NCI-H526 (cell line): ENCODE data around the gene INPP5D.

ENCODE experiments used
- DNase-seq, 2 experiments: peaks; one replicate each; lab custom pipeline; 2025; lab: John Stamatoyannopoulos, UW

INPP5D gene

DNA sequence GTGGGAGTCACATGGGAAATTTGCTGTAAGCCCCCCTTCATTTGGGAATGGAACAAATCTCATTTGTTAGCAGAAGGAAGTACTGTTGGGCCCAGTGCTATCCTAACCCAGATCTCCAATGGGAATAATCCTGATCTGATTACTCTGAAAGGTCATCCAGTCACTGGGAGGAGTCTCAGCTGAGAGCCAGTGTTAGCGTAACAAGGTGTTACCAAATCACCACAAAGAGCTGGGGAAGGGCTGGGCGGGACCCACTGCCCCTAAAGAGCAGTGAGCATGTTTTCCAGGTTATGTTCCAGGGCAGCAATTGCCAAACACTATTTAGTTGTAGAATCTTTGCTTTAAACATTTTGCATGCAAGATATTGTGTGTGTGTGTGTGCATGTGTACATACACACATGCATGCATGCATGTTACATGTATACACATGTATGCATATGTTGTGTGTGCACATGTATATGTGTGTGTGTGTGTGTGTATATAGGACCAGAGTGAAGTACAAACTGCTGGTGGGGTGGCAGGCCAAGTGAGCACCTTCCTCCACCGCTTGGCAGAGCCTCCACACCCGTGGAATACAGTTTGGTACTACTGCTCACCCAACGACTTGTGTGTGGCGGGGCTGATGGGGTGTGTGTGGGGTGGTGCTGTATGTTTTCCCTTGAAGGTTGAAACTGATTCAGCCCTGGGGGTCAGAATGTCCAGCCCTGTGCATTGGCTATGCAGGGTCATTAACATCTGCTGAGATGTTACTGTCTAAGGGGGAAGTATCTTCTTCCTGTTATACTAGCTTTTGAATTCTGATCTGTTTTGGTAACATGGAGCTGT lies 15.2 kb downstream of the INPP5D start:
- DNase-seq: no peak

DNA sequence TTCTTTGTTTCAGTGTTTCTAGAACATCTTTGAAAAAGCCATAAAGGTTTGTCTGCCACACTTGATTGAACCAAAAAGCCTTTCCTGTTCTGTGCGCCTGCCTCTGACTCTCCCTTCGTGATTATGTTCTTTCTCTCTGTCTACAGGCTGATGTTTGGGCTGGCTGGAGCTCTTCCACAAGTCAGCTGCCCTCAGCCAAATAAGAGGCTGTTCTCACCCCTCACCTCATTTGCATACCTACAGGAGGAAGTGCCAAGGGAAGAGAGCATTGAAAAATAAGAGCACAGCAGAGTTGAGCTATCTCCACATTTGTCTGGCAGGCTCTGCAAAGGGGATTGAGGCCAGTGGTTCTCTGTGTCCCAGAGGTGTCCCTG lies 15.8 kb downstream of the INPP5D start:
- peak; percentile 75 to 83 for DNase-seq

DNA sequence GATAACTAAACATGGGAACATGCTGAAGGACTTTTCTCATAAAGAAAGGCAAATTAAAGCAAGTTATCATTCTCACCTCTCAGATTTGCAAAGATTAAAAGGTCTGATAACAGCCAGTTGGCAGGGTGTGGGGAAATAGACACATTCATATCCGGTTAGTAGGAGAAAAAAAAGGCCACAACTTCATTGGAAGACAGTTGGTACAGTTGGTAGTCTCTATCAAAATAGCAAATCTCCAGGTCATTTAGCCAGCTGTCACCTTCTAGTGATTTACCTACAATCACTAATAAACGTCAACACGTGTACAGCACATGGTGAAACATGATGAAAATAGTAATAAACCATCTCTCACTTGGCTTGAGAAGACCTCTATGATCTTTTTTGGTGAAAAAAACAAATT lies 16.6 kb downstream of the INPP5D start:
- DNase-seq: no peak

DNA sequence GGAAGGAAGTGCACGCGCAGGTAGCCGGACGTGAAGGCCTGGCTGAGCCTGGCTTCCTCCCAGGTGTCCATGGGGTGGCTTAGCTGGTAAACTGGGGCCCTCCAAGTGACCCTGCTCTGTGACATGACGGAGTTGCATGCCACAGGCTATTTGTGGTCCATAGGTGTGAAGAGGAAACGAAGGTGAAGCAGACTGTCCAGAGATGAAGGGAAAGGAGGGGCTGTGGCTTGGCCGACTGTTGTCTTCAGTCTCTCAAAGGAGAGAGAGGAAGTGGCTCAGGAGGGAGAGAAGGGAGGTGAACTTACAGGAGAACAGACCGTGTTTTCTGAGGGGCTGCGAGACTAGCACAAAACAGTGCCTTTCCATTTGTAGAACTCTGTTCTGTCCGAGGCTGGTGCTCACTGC lies 19.3 kb downstream of the INPP5D start:
- no peak for DNase-seq

DNA sequence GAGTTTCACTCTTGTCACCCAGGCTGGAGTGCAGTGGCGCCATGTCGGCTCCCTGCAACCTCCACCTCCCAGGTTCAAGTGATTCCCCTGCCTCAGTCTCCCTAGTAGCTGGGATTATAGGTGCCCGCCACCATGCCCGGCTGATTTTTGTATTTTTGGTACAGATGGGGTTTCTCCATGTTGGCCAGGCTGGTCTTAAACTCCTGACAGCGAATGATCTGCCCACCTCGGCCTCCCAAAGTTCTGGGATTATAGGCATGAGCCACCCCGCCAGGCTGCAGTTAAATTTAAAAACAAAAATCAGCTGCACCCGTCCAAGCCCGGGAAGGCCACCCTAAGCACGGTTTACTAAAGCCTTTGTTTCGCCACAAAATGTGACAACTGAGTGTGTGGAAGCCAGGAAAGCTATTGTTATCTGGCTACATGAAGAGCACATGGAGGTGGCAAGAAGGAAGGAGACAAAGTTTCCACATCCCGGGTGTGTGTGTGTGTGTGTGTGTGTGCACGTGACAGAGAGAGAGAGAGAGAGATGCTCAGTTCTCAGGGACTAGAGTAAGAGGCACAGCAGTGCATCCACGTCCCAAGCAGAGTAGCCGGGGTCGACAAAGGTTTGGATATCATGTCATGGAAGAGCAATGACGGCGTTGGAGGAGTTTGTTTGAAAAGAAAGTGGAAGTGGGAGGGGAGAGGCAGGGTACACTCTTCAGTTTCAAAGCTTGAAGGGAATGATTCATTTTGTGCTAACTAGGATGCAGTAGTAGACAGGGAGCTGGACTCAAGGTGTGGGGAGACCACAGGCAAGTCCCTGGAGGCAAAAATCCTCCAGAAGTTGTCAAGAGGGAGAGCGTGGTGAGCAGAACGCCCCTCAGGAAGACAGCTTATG lies 20.1 kb downstream of the INPP5D start:
- DNase-seq: no peak

DNA sequence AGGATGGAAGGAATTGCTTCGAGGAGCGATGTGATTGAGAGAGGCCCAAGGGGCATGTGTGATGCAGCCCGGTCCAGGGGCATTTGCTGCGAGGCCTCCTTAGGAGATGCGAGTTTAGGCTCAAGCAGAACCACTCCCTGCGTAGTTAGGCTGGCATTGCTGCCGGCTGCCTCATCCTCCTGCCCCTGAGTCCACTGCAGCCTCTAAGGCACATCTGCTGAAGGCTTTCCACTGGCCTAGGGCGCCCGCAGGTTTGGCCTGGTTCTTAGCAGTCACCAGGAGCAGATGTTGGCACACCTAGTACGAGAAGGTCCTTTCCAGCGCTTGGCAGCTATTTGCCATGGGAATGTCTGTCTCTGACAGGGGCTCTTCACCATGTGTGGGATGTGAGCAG lies 20.7 kb downstream of the INPP5D start:
- DNase-seq: no peak

DNA sequence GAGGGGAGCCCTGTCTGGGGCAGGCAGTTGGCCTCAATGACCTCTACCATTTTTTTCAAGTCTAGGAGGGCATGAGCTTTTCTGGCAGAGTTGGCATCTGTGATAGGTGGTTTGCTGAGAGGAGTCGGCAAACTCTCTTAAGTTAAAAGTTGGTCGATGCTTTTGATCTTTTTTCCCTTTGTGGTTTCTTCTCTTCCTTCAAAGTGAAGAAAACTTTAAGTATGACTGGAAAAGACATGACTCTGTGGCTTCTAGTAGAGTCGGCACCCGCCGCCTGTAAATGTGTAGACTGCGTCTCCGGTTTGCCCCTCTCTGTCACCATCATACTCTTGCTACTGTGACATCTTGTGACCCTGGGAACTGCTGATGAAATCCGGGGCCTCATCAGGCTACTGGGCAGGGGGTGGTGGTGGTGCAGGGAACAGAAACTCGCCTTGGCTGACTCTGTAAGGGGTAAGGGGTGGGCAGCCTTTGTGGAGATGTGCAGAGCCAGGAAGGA lies 21.1 kb downstream of the INPP5D start:
- DNase-seq: no peak

DNA sequence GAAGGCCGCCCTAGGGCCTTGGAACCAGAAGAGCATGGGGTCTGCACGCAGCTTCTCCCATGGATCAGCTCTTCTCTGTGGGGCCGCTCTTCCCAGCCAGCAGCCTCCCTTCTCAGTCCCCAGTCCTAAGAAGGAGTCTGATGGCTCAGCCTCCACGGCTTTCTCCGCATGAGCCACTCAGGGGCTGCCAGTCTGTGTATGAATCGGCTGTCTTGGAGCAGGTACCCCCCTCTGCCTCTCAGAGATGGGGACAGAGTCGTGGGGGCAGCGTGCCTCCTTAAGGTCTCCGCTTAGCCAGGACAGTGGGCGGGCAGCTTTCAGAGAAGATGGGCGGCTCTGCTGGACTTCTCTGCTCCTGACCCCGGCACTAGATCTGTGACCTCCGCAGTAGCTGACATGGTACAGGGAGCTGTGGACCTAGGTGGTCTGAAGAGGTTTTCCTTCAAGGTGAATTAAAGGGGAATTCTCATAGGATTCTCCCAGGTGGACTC lies 21.6 kb downstream of the INPP5D start:
- no peak for DNase-seq

DNA sequence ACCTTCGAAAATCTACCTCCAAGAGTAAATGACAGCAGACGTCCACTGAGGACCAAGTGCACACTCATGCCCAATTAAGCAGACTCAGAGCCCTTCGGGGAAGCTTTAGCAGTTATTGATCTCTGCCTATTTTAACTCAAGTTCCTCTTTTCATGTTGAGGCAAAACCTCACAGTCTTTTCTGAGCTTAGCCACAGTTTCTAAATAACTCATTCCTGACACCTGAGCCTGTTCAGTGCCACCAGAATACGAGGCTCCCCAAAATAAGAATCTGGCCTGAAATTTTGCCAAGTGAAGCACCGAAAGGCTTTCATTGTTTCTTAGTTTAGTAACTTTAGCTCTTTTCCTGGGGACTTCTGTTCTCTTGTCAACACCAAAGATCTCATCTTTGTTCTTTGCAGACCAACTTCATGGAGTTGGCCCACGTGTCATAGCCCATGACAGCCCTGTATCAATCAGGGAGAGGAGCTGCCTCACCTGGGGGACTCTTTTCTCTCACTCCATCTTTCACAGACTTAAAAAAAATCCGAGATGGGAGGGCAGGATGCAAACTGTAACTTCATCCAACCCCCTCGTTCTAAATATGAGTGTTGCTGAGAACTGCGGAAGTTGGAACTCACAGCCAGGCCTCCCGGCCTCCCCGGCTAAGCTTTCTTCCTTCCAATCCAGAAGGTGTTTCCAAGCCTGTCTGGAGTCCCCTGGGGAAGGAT lies 22.2 kb downstream of the INPP5D start:
- no peak for DNase-seq

DNA sequence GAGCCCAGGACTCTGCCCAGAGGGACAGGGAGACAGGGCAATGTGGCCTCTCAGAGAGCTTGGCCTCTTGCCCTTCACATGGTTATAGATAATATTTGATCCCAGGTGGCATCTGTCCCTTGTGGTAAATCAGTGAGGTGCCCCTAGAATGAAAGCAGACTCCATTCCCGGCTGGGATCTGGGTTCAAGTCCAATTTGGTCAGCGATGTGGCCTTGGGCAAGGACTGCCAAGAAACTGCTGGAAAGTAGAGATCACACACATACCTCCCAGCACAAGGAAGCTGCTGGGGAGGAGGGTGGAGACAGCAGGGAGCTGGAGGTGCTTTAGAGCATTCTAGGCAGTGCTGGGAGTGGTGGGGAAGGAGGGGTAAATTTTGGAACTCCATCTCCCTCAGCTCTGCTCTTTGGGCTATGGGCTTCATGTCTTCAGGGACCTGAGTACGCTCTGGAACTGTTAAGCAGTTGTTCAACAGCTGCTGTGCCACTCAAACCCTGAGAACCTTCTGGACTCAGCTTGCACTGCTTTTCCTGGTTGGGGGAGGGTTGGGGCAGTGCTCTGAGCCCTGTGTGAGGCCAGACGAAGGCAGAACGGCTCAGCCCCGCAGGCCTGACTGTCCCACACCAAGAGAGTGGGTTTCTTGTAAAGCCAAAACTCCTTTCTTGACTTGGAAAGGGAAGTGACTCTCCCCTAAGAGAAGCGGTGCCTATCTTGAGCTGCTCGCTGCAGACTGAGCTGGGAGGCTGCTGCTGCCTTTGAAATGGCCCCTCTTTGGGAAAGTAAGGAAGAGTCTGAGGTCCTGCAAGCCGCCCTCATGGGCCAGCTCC lies 23.0 kb downstream of the INPP5D start:
- DNase-seq: no peak

DNA sequence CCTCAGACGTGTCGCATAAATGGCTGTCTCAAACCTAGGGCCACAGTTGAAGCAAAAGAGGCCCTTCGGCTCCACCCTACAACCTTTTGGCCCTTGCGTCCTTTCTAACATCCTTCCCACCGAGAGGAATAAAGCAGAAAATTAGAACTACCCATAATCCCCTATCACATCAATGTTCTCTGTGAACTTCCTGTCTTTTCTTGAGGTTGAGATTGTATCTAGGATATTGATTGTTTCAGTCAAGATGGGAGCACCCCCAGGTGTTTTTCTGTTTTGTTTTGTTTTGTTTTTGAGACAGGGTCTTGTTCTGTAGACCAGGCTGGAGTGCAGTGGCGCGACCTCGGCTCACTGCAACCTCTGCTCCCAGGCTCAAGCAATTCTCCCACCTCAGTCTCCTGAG lies 23.6 kb downstream of the INPP5D start:
- no peak for DNase-seq

DNA sequence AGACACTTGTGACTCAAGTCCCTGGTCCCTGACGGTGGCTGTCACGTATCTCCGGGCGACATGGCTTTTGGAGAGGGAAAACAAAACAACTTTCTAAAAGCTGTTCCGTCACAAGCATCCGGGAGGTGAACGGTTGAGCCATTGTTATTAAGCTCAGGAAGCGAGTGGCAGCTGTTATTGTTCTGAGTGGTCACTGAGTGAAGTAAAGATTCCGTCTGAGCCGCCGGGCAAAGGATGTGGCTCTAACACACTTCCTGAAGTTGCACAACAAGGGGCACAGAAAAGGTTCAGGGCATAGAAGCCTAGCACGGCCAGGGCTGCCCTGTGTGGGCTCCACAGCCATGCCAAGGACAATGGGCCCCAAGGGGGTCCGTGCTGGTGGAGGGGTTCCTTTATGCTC lies 24.3 kb downstream of the INPP5D start:
- DNase-seq: no peak

DNA sequence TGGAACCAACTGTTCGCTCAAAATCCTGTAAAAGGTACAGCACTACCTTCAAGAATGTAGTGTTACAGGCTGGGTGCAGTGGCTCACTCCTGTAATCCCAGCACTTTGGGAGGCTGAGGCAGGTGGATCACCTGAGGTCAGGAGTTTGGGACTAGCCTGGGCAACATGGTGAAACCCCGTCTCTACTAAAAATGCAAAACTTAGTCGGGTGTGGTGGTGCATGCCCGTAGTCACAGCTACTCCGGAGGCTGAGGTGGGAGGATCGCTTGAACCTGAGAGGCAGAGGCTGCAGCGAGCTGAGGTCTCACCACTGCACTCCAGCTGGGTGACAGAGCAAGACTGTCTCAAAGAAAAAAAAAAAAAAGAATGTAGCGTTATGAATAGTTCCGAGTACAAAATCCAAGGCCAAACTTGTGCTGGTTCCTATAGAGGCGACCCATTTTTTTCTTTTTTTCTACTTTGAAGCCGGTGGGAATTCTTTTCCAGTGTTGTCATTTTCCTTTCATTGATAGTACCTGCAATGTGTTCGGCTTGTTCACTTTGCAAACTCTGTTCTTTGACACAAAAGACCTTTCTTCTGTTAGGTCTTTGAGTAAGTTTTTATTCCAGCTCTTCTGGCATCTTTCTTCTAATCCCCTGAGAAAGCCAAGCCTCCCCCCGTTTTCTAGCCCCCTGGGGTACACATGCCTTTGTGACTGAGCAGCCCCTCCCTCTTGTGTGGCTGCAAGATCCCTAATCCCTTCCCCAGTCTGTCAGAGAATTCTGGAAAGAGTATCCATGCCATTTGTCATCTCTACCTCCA lies 25.1 kb downstream of the INPP5D start:
- DNase-seq: no peak

DNA sequence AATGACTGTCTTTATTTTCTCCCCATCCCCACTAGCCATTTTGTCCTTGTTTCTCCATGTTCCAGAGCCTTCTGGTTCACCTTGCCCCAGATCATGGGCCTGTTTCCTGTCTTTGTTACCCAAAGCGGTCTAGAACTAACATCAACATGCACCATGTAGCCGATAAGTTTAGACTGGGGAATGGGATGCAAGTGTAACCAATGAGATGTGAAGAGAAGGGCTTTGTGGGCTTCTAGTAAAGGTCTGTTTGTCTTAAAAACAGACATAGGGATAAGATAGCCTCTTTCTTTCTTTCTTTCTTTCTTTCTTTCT lies 25.7 kb downstream of the INPP5D start:
- DNase-seq: no peak

DNA sequence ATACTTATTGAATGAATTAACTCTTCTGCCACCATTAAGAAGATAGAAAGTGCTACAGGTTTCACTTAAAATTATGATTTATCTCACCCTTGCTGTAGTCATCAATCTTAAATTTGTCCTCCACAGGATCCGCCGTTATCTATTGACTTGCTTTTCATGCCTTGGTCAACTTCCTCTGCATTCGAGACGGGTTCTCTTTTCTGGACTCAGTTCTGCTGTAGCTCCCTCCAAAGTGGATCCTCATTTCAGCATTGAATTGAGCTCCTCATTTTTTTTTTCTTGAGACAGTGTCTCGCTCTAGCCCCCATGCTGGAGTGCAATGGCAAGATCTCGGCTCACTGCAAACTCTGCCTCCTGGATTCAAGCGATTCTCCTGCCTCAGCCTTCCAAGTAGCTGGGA lies 27.6 kb downstream of the INPP5D start:
- DNase-seq: no peak

DNA sequence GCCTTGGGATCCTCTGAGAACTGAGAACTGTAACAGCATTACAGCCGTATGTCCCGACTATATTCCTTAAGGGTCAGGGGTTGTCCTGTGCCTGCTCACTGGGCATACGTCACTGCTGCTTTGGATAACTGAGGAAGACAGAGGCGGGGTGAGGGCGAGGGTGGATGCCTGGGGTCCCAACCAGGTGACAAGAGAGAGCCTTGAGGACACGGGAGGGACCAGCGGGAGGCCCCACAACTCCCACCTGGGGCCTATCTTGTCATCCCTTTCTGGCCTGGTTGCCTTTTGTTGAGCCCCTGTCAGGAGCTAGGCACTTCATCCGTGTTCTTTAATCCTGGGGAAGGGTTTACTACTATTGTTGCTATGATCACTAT lies 28.8 kb downstream of the INPP5D start:
- DNase-seq: no peak

DNA sequence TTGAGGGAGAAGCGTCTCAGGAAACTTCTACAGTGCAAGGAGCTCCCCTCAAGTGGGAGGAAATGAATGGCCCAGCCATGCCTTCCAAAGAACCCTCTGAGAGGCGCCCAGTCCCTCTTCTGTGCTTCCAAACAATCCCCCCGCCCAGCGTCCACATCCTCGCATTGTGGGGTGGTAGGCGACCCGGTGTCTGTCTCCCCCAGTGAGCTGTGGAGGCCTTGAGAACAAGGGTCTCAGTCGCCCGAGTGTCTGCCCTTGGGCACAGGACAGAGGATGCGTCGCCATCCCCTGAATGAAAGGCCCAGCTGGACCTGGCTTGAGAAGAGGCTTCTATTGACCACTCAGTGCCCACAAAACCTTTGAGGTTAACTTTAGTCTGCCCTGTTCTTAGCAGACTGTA lies 29.7 kb downstream of the INPP5D start:
- DNase-seq: no peak

DNA sequence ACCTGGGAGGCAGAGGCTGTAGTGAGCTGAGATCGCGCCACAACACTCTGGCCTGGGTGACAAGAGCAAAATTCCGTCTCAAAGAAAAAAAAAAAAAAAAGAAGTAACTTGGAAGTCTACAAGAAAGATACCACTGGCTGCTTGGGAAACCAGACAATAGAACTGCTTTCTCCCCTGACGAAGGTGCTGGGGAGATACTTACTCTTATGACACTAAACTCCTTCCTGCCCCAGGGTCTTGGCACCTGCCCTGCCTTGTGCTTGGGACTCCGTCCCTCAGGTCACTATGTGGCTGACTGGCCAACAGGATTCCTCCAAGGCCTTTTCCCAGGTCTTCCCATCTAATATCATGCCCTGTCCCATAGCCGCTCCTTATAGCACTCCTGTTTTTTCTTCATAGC lies 30.7 kb downstream of the INPP5D start:
- no peak for DNase-seq

DNA sequence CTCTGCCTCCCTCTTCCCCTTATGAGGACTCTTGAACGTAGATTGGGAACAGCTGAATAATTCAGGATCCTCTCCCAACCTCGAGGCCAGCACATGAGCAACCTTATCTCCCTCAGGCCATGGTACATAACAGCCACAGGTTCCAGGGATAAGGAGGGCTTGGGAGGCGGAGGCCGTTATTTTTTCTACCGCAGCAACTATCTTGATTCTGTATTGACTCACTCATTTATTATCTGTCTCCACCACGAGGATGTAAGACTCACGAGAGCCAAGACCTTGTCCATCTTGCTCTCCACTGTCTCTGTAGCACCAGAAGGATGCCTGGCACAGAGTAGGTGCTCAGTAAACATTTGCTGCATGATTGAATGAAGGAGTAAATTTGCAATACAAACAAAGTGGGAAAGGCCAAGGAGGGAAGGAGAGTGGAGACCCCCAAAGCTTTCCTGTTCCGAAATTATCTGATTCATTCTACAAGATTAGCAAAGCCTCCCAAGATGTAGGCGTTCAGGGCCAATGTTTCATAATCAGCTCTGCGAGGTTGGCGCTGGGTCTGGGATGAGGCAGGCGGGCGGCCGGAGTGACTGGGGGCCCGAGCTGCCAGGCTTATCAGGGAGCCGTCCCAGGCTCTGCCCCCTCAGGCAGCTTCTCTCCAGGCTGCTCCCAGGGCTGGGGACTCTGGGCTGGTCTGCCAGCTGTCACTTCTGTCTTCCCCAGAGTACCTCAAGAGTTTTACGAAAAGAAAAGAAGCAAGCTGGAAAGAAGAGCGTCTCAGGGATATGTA lies 31.6 kb downstream of the INPP5D start:
- DNase-seq: no peak
